Measurements from ENCODE around the gene MAD1L1.

The MAD1L1 gene

GRCh38 chr7:1917221-1918062, 315.3 kb downstream of the MAD1L1 start:
- no peak for DNase-seq (ENCODE audit: low read depth, low spot score)

GRCh38 chr7:1916601-1916970, 316.2 kb downstream of the MAD1L1 start:
- DNase-seq (ENCODE audit: low read depth, low spot score) = no peak

GRCh38 chr7:1915956-1916600, 316.7 kb downstream of the MAD1L1 start:
- DNase-seq (ENCODE audit: low read depth, low spot score) = no peak

- no peak for DNase-seq (ENCODE audit: low read depth, low spot score)
Measured at GRCh38 chr7:1915326-1915725, 317.4 kb downstream of the MAD1L1 start.

GRCh38 chr7:1914743-1915142, 318.0 kb downstream of the MAD1L1 start:
- DNase-seq (ENCODE audit: low read depth, low spot score) = no peak

- DNase-seq (ENCODE audit: low read depth, low spot score) = no peak
Measured at GRCh38 chr7:1914321-1914720, 318.4 kb downstream of the MAD1L1 start.

GRCh38 chr7:1913466-1914282, 319.1 kb downstream of the MAD1L1 start:
- no peak for DNase-seq (ENCODE audit: low read depth, low spot score)

- DNase-seq (ENCODE audit: low read depth, low spot score) = no peak
Measured at GRCh38 chr7:1912593-1913465, 319.9 kb downstream of the MAD1L1 start.

GRCh38 chr7:1911571-1911970, 321.2 kb downstream of the MAD1L1 start:
- DNase-seq (ENCODE audit: low read depth, low spot score) = no peak

- DNase-seq (ENCODE audit: low read depth, low spot score) = no peak
Measured at GRCh38 chr7:1910827-1911226, 321.9 kb downstream of the MAD1L1 start.

- DNase-seq (ENCODE audit: low read depth, low spot score) = no peak
Measured at GRCh38 chr7:1910081-1910685, 322.6 kb downstream of the MAD1L1 start.

- DNase-seq (ENCODE audit: low read depth, low spot score) = no peak
Measured at GRCh38 chr7:1909476-1909875, 323.3 kb downstream of the MAD1L1 start.

GRCh38 chr7:1908823-1909420, 323.8 kb downstream of the MAD1L1 start:
- DNase-seq (ENCODE audit: low read depth, low spot score) = no peak

GRCh38 chr7:1907751-1908365, 324.9 kb downstream of the MAD1L1 start:
- DNase-seq (ENCODE audit: low read depth, low spot score) = no peak

GRCh38 chr7:1906988-1907745, 325.6 kb downstream of the MAD1L1 start:
- DNase-seq (ENCODE audit: low read depth, low spot score) = no peak

GRCh38 chr7:1906087-1906830, 326.5 kb downstream of the MAD1L1 start:
- no peak for DNase-seq (ENCODE audit: low read depth, low spot score)

- no peak for DNase-seq (ENCODE audit: low read depth, low spot score)
Measured at GRCh38 chr7:1902231-1902855, 330.4 kb downstream of the MAD1L1 start.
